Right lobe of liver (tissue), 6 donors: ENCODE data around the gene TPT1. TPM values are rescaled to one million over a fixed set of nuclear protein-coding genes. Genes with fewer than 3 reads are reported as not detected.

ENCODE experiments used
- ATAC-seq, 4 donors: fragments of 200-7000 bp; cut with Tn5 transposase; one replicate each; pipeline ENCODE4 v1.9.1; 2020; ENCODE audit warnings: mild to moderate bottlenecking in 4 of 4, moderate library complexity in 4 of 4
- DNase-seq, 3 donors: peaks; one replicate each; pipeline ENCODE4 v3.0.0-alpha.2; 2020
- H3K27ac ChIP-seq, 3 donors: fragments of 200-600 bp; one replicate each; pipeline ENCODE4 v1.8.0; 2022
- H3K27me3 ChIP-seq, 2 donors: fragments of 200-600 bp; one replicate each; pipeline ENCODE4 v1.8.0; 2022
- H3K36me3 ChIP-seq, 4 donors: fragments of 200-600 bp; sonication (generic) in 1 of 4; one replicate each; pipeline versions ENCODE4 v1.5.1 to v1.8.0; 2017 to 2022; ENCODE audit warnings: control low read depth in 1 of 4
- H3K4me1 ChIP-seq, 4 donors: fragments of 200-600 bp; sonication (generic) in 1 of 4; one replicate each; pipeline versions ENCODE4 v1.5.1 to v1.8.0; 2017 to 2022; ENCODE audit warnings: control low read depth in 1 of 4
- H3K4me3 ChIP-seq, 3 donors: fragments of 200-600 bp; one replicate each; pipeline ENCODE4 v1.8.0; 2022
- H3K9me3 ChIP-seq, 4 donors: fragments of 200-600 bp; sonication (generic) in 1 of 4; one replicate each; pipeline versions ENCODE4 v1.5.1 to v1.8.0; 2017 to 2022; ENCODE audit warnings: control low read depth in 1 of 4
- POLR2A ChIP-seq: fragments of 450-650 bp; IDR thresholded peaks from one replicate; pipeline ENCODE4 v1.6.1; 2017; ENCODE audit warnings: antibody characterized with exemption, mild to moderate bottlenecking
- WGBS: methylation state at CpG from one replicate; pipeline ENCODE4 v1.1.6; 2018; ENCODE audit warnings: low coverage, low lambda C conversion rate; ENCODE audit not compliant: insufficient coverage; ENCODE audit errors: missing lambda C conversion rate; 5-methylcytosine and 5-hydroxymethylcytosine counted together
- intact Hi-C, 2 donors: fragments of 100-400 bp; cut with DNase I; formaldehyde crosslinking; loops; one replicate each; pipeline versions ENCODE4 v1.11.2 to v1.14.1; 2022
- total RNA-seq, 6 experiments: library from RNA; depleted of rRNA in 2 of 6; stranded (reverse); fragments of >200 nt in 2 of 6; fragmentation: NEBNext Ultra II Directional in 3 of 6; extraction: Animal tissue kit (Norgen Biotek cat#: 25700) in 3 of 6; gene quantifications; one replicate each; pipeline versions ENCODE4 v1.1.0 to v1.2.4, GENCODE V29; 2016 to 2023
- TF ChIP-seq, protein P1 (sequence below), 4 donors: fragments of 200-600 bp in 3 of 4; fragments of 450-650 bp in 1 of 4; IDR thresholded peaks; one replicate each; pipeline versions ENCODE4 v1.5.1 to v1.8.0; 2016 to 2022; ENCODE audit warnings: antibody characterized with exemption in 4 of 4, mild to moderate bottlenecking in 2 of 4
- donor health status: DM: no; HTN: yes; CAD: no.
- donor health status: DM: no; HTN: no; CAD: no.
- donor health status: DM: no; HTN: no; CAD: no.
- donor health status: DM: no; HTN: yes; CAD: no.
- donor health status: DM: no; HTN: yes; CAD: no.

Gene TPT1
- total RNA-seq, 6 experiments from 2014 or later, result 1,466 to 3,393 (median 2,295) TPM

DNA sequence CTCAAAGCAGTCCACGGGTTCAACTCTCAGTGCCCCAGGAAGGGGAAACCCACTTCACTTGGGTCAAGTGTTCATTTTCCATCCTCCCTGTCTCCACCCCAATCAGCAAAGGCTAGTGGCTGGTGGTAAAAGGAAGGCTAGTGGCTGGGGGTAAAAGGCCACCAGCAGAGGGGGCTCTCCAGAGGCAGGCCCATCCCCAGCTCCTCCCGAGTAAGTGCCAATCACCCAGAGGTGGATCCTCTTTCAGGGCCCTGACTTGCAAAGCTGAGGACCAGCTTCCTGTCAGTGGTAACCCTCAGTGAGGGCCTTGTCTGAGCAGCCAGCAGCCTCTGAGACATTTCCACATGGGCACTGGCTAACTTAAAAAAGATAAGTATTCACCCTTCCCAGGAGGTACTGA is 22.0 kb upstream of the TPT1 start:
- Histone ChIP-seq H3K27ac (no peak overlapping the region), H3K36me3 (no peaks in the 10 kb centered on the region), H3K4me1 (no peaks in the 10 kb centered on the region), H3K4me3 (no peak overlapping the region), H3K27me3 (no peaks in the 10 kb centered on the region), H3K9me3 (no peaks in the 10 kb centered on the region)
- no peak for TF ChIP-seq POLR2A
- TF ChIP-seq, protein P1, sequence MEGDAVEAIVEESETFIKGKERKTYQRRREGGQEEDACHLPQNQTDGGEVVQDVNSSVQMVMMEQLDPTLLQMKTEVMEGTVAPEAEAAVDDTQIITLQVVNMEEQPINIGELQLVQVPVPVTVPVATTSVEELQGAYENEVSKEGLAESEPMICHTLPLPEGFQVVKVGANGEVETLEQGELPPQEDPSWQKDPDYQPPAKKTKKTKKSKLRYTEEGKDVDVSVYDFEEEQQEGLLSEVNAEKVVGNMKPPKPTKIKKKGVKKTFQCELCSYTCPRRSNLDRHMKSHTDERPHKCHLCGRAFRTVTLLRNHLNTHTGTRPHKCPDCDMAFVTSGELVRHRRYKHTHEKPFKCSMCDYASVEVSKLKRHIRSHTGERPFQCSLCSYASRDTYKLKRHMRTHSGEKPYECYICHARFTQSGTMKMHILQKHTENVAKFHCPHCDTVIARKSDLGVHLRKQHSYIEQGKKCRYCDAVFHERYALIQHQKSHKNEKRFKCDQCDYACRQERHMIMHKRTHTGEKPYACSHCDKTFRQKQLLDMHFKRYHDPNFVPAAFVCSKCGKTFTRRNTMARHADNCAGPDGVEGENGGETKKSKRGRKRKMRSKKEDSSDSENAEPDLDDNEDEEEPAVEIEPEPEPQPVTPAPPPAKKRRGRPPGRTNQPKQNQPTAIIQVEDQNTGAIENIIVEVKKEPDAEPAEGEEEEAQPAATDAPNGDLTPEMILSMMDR (IDR thresholded peaks at IDR 0.05), result no peak
- DNase-seq (no peak), ATAC-seq (peak in 2 of 4 donors; percentile 20 to 33)
- WGBS, result 94% methylated on average over 2 of the region's 2 CpGs
- intact Hi-C loops, result no loop called here

- H3K36me3 ChIP-seq, result no peaks in the 10 kb centered on the region
- WGBS, result 100% methylated on average over 11 of the region's 14 CpGs
- intact Hi-C loops, result no loop called here
Observed at GRCh38 chr13:45361596-45362206, 20.7 kb upstream of the TPT1 start.

GRCh38 chr13:45356966-45357672 is 16.1 kb upstream of the TPT1 start:
- intact Hi-C loops, result no loop called here
- no peaks in the 10 kb centered on the region for H3K9me3 ChIP-seq
- no peak overlapping the region for H3K27ac ChIP-seq
- TF ChIP-seq POLR2A, result no peak
- TF ChIP-seq, protein P1 (IDR thresholded peaks at IDR 0.05), result no peak
- no peaks in the 10 kb centered on the region for H3K27me3 ChIP-seq
- H3K4me3 ChIP-seq, result no peak overlapping the region
- H3K36me3 ChIP-seq, result peaks cover 0 to 10% (median under 1%) of the 10 kb centered on the region in 4 donors
- no peak for DNase-seq
- peak in 2 of 4 donors; percentile 20 to 36 for ATAC-seq
- 69% methylated on average over 4 of the region's 7 CpGs for WGBS
- H3K4me1 ChIP-seq, result no peaks in the 10 kb centered on the region

More at GRCh38 chr13:45361596-45362206, 20.7 kb upstream of the TPT1 start:
- H3K9me3 ChIP-seq, result no peaks in the 10 kb centered on the region
- no peak overlapping the region for H3K4me3 ChIP-seq
- H3K27ac ChIP-seq, result no peak overlapping the region
- TF ChIP-seq, protein P1 (IDR thresholded peaks at IDR 0.05), result no peak
- TF ChIP-seq POLR2A, result no peak
- H3K27me3 ChIP-seq, result no peaks in the 10 kb centered on the region
- H3K4me1 ChIP-seq, result no peaks in the 10 kb centered on the region
- DNase-seq (no peak), ATAC-seq (peak in 1 of 4 donors; percentile 47)

DNA sequence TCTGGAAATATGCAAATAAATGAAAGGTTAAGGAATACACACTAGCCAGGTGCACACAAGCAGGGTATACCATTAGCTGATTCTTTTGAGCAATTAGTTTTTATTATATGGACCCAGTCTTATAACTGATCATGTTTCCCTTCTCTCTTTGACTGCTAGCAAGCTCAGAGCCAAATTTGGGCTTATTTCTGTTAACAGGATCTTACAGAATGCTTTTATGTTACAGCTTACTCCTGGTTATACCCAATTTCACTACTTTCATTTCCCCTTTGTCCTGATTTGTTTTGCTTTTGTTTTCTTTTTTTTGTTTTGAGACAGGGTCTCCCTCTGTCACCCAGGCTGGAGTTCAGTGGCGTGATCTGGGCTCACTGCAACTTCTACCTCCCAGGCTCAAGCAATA is 12.9 kb upstream of the TPT1 start:
- ATAC-seq, result no peak
- intact Hi-C loops, result no loop called here
- no peaks in the 10 kb centered on the region for H3K9me3 ChIP-seq
- no peaks in the 10 kb centered on the region for H3K4me1 ChIP-seq
- no peak for DNase-seq
- TF ChIP-seq POLR2A, result no peak
- TF ChIP-seq, protein P1 (IDR thresholded peaks at IDR 0.05), result no peak
- H3K27me3 ChIP-seq, result no peaks in the 10 kb centered on the region
- 60% methylated on average over 1 of the region's 1 CpG for WGBS
- H3K4me3 ChIP-seq, result no peak overlapping the region
- no peak overlapping the region for H3K27ac ChIP-seq
- peaks cover 0 to 10% (median 6%) of the 10 kb centered on the region in 4 donors for H3K36me3 ChIP-seq
